Hematopoietic multipotent progenitor cell treated with erythropoietin and hydrocortisone succinate and interleukin-3 and kit ligand, for 6 days (in vitro differentiated cells): ENCODE data around the gene ABHD11.
A peak's percentile ranks its signal among the peaks of the same experiment; 100 is the strongest.
"Not testable (repeated sequence)": the region's sequence is repeated elsewhere in the genome, so short reads cannot be mapped to it uniquely, and the experiment has no call there.

Source experiments
- DNase-seq: peaks from one replicate; pipeline ENCODE4 v3.0.0-alpha.2; 2015

The ABHD11 gene

GRCh38 chr7:73742753-73743641 lies 4.4 kb upstream of the ABHD11 start:
- no peak for DNase-seq

- no peak for DNase-seq
Observed at GRCh38 chr7:73742338-73742752, 3.7 kb upstream of the ABHD11 start.

GRCh38 chr7:73741600-73741999 lies 3.0 kb upstream of the ABHD11 start:
- no peak for DNase-seq

GRCh38 chr7:73740771-73741170 lies 2.2 kb upstream of the ABHD11 start:
- no peak for DNase-seq

- DNase-seq: no peak
Observed at GRCh38 chr7:73740212-73740611, 1.6 kb upstream of the ABHD11 start.

- DNase-seq: peak; percentile 29
Observed at GRCh38 chr7:73739387-73739767, 775 bp upstream of the ABHD11 start.

GRCh38 chr7:73738220-73738611 lies 386 bp downstream of the ABHD11 start:
- DNase-seq: peak; percentile 85

- DNase-seq: no peak
Observed at GRCh38 chr7:73737491-73738219, 947 bp downstream of the ABHD11 start.

GRCh38 chr7:73736885-73737284 lies 1.7 kb downstream of the ABHD11 start:
- DNase-seq: no peak

GRCh38 chr7:73735528-73735905 lies 3.1 kb downstream of the ABHD11 start:
- DNase-seq: no peak

GRCh38 chr7:73734619-73735527 lies 3.7 kb downstream of the ABHD11 start:
- peak; percentile 97 for DNase-seq

GRCh38 chr7:73732397-73732796 lies 6.2 kb downstream of the ABHD11 start:
- DNase-seq: no peak

GRCh38 chr7:73730485-73730884 lies 8.1 kb downstream of the ABHD11 start:
- DNase-seq: no peak

- DNase-seq: no peak
Observed at GRCh38 chr7:73728551-73728950, 10.1 kb downstream of the ABHD11 start.

- DNase-seq: no peak
Observed at GRCh38 chr7:73727952-73728351, 10.7 kb downstream of the ABHD11 start.

- no peak for DNase-seq
Observed at GRCh38 chr7:73726083-73726466, 12.5 kb downstream of the ABHD11 start.

- no peak for DNase-seq
Observed at GRCh38 chr7:73723813-73724212, 14.8 kb downstream of the ABHD11 start.

- no peak for DNase-seq
Observed at GRCh38 chr7:73722785-73723184, 15.8 kb downstream of the ABHD11 start.

GRCh38 chr7:73722182-73722581 lies 16.4 kb downstream of the ABHD11 start:
- DNase-seq: not testable (repeated sequence)

GRCh38 chr7:73721377-73721817 lies 17.2 kb downstream of the ABHD11 start:
- no peak for DNase-seq

GRCh38 chr7:73720443-73720842 lies 18.2 kb downstream of the ABHD11 start:
- DNase-seq: not testable (repeated sequence)

GRCh38 chr7:73719806-73720169 lies 18.8 kb downstream of the ABHD11 start:
- no peak for DNase-seq
